ENCODE results near the gene PKD1.

DNA sequence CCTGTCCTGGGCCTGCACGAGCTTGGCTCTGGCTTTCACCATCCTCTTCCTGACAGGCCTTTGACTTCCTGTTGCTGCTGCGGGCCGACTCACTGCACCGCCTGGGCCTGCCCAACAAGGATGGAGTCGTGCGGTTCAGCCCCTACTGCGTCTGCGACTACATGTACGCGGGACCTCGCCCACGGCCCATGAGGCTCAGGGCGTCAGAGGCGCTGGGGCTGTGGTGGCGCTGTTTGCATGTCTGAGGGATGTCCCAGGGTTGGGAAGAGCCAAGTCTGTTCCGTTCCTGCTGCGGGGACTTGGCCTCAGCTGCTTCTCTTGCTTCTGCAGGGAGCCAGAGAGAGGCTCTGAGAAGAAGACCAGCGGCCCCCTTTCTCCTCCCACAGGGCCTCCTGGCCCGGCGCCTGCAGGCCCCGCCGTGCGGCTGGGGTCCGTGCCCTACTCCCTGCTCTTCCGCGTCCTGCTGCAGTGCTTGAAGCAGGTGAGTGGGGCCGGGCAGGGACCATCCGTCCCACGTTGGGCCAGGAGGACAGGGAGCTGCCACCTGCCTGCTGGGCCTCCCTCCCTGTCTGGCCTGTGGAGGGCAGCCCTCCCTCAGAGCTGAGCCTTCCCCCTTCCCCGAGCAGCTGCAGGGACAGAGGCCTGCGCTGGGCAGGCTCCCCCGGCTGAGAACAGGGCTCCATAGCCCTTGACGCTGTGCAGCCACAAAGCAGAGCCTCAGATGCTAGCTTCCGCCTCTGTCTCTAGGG, 64.1 kb downstream of the PKD1 start:
- TF ChIP-seq, protein P1, sequence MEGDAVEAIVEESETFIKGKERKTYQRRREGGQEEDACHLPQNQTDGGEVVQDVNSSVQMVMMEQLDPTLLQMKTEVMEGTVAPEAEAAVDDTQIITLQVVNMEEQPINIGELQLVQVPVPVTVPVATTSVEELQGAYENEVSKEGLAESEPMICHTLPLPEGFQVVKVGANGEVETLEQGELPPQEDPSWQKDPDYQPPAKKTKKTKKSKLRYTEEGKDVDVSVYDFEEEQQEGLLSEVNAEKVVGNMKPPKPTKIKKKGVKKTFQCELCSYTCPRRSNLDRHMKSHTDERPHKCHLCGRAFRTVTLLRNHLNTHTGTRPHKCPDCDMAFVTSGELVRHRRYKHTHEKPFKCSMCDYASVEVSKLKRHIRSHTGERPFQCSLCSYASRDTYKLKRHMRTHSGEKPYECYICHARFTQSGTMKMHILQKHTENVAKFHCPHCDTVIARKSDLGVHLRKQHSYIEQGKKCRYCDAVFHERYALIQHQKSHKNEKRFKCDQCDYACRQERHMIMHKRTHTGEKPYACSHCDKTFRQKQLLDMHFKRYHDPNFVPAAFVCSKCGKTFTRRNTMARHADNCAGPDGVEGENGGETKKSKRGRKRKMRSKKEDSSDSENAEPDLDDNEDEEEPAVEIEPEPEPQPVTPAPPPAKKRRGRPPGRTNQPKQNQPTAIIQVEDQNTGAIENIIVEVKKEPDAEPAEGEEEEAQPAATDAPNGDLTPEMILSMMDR (IDR thresholded peaks at IDR 0.05; ENCODE audit: poor library complexity) = no peak
- no peak for TF ChIP-seq EZH2phosphoT487 (IDR thresholded peaks at IDR 0.05; ENCODE audit: low read depth, severe bottlenecking, unreplicated experiment)
- TF ChIP-seq EZH2 (IDR thresholded peaks at IDR 0.05; ENCODE audit: borderline replicate concordance) = no peak
